ENCODE data around the gene C1orf21. TPM values are rescaled to one million over a fixed set of nuclear protein-coding genes. Genes with fewer than 3 reads are reported as not detected.

C1orf21 gene
- total RNA-seq, 2 experiments from 2014 or later: 2.6 to 6.1 TPM

DNA sequence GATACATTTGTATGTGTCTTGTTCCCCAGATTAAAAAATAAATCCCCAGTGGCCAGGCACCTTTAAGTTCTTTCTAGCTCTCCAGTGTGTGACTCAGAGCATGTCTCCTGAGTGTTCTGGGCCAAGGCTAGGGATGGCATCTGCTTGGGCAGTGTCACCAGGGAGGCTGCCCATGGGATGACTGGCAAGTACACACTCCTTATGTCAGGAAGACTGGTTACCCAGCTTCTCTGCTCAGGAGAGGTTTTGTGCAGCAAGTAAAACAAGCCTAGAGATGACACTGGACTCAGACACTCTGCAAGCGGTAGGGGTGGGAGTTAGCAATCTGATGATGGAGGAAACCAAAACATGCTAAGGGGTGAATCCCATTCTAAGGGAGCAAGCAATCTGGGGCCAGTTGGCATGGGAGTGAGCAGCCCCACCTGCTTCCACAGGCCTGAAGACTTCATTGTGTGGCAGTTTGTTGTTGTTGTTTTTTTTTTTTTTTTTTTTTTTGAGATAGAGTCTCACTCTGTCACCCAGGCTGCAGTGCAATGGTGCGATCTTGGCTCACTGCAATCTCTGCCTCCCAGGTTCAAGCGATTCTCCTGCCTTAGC lies 230.7 kb downstream of the C1orf21 start:
- Mint-ChIP-seq H3K4me1 (no peaks in the 10 kb centered on the region), H3K9me3 (ENCODE audit: low read depth) (no peaks in the 10 kb centered on the region), H3K4me3 (no peak overlapping the region), H3K36me3 (ENCODE audit: low read depth) (no peaks in the 10 kb centered on the region), H3K27ac (no peak overlapping the region), H3K27me3 (no peaks in the 10 kb centered on the region)
- intact Hi-C loops (cut with DNase I, micrococcal nuclease): no loop called here
- no peak for DNase-seq
- ATAC-seq: no peak
- CTCF ChIA-PET: no interaction called here
- POLR2A ChIA-PET: no interaction called here

DNA sequence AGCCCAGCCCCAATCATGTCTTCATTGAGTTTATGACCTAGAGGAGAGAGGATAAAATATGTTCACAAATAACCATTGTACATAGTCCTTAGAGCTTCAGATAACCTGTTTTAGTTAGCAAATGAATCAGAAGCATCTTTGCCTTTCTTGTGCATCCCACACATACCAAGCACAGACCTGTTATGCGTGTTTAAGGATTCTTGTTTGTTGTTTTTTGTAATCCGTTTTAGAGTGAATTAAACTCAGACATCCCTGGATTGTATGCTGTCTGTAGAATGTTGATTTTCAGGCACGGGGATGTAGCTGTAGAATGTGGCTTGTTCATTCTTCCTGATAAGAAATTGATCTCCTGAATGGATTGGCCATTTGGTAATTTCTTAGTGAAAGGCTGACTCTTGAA lies 232.0 kb downstream of the C1orf21 start:
- POLR2A ChIA-PET: no interaction called here
- no peaks in the 10 kb centered on the region for H3K4me1 Mint-ChIP-seq
- CTCF ChIA-PET: no interaction called here
- H3K36me3 Mint-ChIP-seq (ENCODE audit: low read depth): no peaks in the 10 kb centered on the region
- intact Hi-C loops (cut with DNase I, micrococcal nuclease): no loop called here
- no peak overlapping the region for H3K4me3 Mint-ChIP-seq
- DNase-seq (no peak), ATAC-seq (no peak)
- no peak overlapping the region for H3K27ac Mint-ChIP-seq
- H3K9me3 Mint-ChIP-seq (ENCODE audit: low read depth): no peaks in the 10 kb centered on the region
- H3K27me3 Mint-ChIP-seq: no peaks in the 10 kb centered on the region

DNA sequence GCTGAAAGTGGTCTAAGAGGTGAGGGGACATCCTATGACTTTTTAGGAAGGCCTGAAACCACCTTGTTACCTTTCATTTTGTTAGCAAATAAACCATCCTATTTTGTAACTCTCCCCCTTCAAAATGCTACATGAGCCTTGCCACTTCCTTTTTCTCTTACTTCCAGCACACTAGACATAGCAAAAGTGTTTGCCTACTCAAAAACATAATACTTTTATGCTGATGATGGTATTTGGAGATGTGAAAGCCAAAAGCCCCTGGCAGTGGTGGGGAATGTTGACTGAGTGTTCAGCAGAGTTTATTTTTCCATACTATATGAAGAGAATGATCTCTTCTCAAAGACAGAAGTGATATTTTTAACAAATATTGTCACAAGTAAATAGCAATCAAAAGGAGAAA lies 233.6 kb downstream of the C1orf21 start:
- no peak overlapping the region for H3K4me3 Mint-ChIP-seq
- intact Hi-C loops (cut with DNase I, micrococcal nuclease): no loop called here
- no peaks in the 10 kb centered on the region for H3K9me3 Mint-ChIP-seq (ENCODE audit: low read depth)
- H3K27ac Mint-ChIP-seq: no peak overlapping the region
- DNase-seq: no peak
- no peak for ATAC-seq
- no peaks in the 10 kb centered on the region for H3K4me1 Mint-ChIP-seq
- POLR2A ChIA-PET: no interaction called here
- CTCF ChIA-PET: interaction anchor here (0.7 kb wide), 1 partner anchor 13 kb away, joined by 4 read pairs; no protein-coding TSS in a partner anchor
- no peaks in the 10 kb centered on the region for H3K36me3 Mint-ChIP-seq (ENCODE audit: low read depth)
- H3K27me3 Mint-ChIP-seq: no peaks in the 10 kb centered on the region

DNA sequence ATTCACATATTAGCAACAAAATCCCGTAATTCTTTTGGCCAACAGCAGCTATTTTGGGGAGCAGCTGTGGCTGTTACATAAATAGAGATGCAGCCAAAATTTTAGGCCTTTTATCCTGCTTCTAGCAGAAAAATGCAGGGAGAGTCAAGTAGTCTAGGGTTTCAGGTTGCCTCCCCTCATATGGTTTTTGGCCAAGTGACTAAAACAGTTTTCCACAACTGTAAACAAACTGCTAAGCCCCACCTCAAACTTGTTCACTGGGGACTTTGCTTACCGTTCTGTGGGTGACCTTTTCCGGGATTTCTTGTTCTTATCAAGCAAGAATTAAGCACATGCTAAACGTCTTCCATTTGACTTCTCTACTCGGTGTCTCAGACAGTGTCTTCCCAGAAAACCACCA lies 234.4 kb downstream of the C1orf21 start:
- intact Hi-C loops (cut with DNase I, micrococcal nuclease): no loop called here
- ChIA-PET CTCF (interaction anchor here (0.7 kb wide), 1 partner anchor 12 kb away, joined by 4 read pairs; no protein-coding TSS in a partner anchor), POLR2A (no interaction called here)
- Mint-ChIP-seq H3K27ac (no peak overlapping the region), H3K27me3 (no peaks in the 10 kb centered on the region), H3K9me3 (ENCODE audit: low read depth) (no peaks in the 10 kb centered on the region), H3K4me3 (no peak overlapping the region), H3K36me3 (ENCODE audit: low read depth) (no peaks in the 10 kb centered on the region), H3K4me1 (no peaks in the 10 kb centered on the region)
- ATAC-seq (no peak), DNase-seq (no peak)

DNA sequence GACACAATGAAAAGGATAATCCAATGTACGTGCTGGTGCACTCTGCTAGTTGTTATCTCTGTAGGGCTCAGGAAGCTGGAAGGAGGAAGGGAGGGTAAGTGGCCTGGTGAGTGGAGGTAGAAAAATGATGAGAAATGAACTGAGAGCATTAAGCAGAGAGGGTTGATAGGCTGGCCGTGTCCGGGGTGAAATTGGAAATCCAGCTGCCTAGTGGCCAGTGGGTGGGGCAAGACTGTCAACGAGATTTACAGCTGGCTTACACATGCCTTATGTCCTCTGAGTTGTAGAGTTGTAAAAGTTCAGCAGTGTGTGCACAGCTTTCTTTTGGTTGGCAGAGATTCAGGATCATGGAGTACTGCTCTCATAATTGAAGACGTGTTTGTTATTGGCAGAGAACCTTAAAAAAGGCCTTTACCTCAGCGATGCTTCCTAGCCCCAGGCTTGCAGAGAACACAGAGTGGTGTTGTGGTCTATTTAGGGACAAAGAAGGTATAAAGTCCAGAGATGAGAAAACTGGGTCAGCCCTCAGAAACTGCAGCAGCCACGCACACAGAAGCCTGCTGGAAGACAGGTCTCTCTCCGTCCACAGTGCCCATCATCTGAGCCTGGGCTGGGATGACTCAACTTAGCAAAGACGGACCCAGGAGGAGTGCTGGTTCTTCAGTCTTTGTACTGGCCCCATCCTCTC lies 235.5 kb downstream of the C1orf21 start:
- Mint-ChIP-seq H3K9me3 (ENCODE audit: low read depth) (no peaks in the 10 kb centered on the region), H3K36me3 (ENCODE audit: low read depth) (no peaks in the 10 kb centered on the region), H3K27me3 (no peaks in the 10 kb centered on the region), H3K4me1 (no peaks in the 10 kb centered on the region), H3K27ac (no peak overlapping the region), H3K4me3 (no peak overlapping the region)
- ATAC-seq (no peak), DNase-seq (no peak)
- ChIA-PET POLR2A (no interaction called here), CTCF (interaction anchor here (0.7 kb wide), 1 partner anchor 384 kb away, joined by 4 read pairs; no protein-coding TSS in a partner anchor)
- intact Hi-C loops (cut with DNase I, micrococcal nuclease): no loop called here

DNA sequence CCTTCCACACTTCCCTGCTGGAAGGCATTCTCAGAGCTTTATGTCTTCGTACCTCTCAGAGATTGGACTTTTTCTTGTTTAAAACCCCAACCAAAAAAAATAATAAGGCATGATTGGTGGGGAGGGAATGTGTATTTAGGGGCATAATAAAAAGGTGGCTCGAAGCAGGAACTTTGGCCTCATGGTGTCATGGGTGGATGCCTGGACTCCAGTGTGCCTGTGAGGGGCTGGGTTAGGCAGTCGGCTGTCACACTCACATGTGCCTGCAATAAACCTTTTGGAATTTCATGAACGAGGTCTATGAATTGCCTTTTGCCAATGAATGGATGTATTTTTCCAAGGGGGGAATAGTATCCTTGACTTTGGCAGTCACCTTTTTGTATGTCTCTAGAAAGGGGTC lies 236.6 kb downstream of the C1orf21 start:
- DNase-seq: no peak
- no peaks in the 10 kb centered on the region for H3K9me3 Mint-ChIP-seq (ENCODE audit: low read depth)
- H3K4me1 Mint-ChIP-seq: no peaks in the 10 kb centered on the region
- no peak for ATAC-seq
- H3K27ac Mint-ChIP-seq: no peak overlapping the region
- ChIA-PET CTCF (no interaction called here), POLR2A (no interaction called here)
- H3K36me3 Mint-ChIP-seq (ENCODE audit: low read depth): no peaks in the 10 kb centered on the region
- intact Hi-C loops (cut with DNase I, micrococcal nuclease): no loop called here
- no peaks in the 10 kb centered on the region for H3K27me3 Mint-ChIP-seq
- no peak overlapping the region for H3K4me3 Mint-ChIP-seq

DNA sequence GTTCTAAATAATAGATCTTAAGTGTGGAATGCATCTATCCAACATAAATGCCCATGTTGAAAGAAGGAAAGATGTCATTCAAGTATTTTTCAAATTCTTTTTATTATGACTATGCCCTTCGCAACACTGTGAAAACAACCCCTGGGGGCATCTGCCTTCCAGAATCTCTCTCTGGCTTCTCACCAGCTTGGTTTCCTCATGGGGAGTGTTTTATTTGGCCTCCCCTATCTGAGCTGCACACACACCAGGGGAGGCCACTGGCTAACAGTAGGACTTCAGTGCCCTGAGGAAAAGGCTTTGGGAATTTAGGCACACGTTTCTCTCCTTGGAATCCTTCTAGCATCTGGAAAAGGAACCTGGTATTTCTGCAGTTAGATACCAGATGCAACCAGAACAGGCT lies 237.2 kb downstream of the C1orf21 start:
- ChIA-PET CTCF (no interaction called here), POLR2A (no interaction called here)
- Mint-ChIP-seq H3K27me3 (no peaks in the 10 kb centered on the region), H3K9me3 (ENCODE audit: low read depth) (no peaks in the 10 kb centered on the region), H3K4me3 (no peak overlapping the region), H3K27ac (no peak overlapping the region), H3K4me1 (no peaks in the 10 kb centered on the region), H3K36me3 (ENCODE audit: low read depth) (no peaks in the 10 kb centered on the region)
- DNase-seq (no peak), ATAC-seq (no peak)
- intact Hi-C loops (cut with DNase I, micrococcal nuclease): no loop called here

DNA sequence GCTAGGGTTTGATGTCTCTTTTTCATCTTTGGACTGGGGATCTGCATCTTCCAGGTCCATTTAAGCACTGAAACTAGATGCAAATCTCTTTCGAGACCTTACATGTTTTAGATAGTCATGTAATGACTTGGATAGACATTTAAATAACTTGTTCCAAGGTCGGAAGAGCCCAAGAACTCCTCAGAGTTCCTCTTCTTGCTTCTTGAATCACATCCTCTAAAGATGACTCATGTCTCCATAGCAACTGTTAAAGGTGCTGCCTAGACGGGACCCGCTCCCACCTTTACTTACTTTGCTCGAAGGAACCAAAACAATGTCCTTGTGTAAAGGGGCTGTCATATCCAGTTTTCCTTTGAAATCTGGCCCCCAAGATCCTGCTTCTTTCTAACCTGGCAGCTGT lies 237.8 kb downstream of the C1orf21 start:
- no peak overlapping the region for H3K27ac Mint-ChIP-seq
- POLR2A ChIA-PET: no interaction called here
- H3K9me3 Mint-ChIP-seq (ENCODE audit: low read depth): no peaks in the 10 kb centered on the region
- H3K4me1 Mint-ChIP-seq: no peaks in the 10 kb centered on the region
- ATAC-seq (no peak), DNase-seq (no peak)
- H3K36me3 Mint-ChIP-seq (ENCODE audit: low read depth): no peaks in the 10 kb centered on the region
- H3K27me3 Mint-ChIP-seq: no peaks in the 10 kb centered on the region
- intact Hi-C loops (cut with DNase I, micrococcal nuclease): no loop called here
- no peak overlapping the region for H3K4me3 Mint-ChIP-seq
- CTCF ChIA-PET: no interaction called here

DNA sequence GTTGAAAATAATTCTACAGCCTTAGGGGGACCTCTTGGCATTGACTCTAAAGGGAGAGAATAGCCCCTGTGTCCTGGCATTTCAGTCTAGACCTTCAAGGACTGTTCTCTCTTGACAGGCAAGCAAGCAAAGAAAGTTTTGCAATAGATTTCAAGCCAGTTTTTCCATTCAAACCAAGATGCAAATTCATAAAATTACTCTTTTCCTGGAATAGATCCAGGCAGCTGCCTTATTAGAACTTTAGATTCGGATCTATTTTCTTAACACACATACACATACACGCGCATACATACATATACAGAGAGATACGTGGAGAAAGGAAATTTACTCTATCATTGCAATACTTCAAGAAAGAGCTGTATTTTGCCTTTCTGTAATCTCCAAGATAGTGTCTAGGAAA lies 238.4 kb downstream of the C1orf21 start:
- ATAC-seq (no peak), DNase-seq (no peak)
- no peak overlapping the region for H3K27ac Mint-ChIP-seq
- no peaks in the 10 kb centered on the region for H3K4me1 Mint-ChIP-seq
- H3K4me3 Mint-ChIP-seq: no peak overlapping the region
- no peaks in the 10 kb centered on the region for H3K9me3 Mint-ChIP-seq (ENCODE audit: low read depth)
- intact Hi-C loops (cut with DNase I, micrococcal nuclease): no loop called here
- H3K36me3 Mint-ChIP-seq (ENCODE audit: low read depth): no peaks in the 10 kb centered on the region
- H3K27me3 Mint-ChIP-seq: no peaks in the 10 kb centered on the region
- ChIA-PET CTCF (no interaction called here), POLR2A (no interaction called here)

DNA sequence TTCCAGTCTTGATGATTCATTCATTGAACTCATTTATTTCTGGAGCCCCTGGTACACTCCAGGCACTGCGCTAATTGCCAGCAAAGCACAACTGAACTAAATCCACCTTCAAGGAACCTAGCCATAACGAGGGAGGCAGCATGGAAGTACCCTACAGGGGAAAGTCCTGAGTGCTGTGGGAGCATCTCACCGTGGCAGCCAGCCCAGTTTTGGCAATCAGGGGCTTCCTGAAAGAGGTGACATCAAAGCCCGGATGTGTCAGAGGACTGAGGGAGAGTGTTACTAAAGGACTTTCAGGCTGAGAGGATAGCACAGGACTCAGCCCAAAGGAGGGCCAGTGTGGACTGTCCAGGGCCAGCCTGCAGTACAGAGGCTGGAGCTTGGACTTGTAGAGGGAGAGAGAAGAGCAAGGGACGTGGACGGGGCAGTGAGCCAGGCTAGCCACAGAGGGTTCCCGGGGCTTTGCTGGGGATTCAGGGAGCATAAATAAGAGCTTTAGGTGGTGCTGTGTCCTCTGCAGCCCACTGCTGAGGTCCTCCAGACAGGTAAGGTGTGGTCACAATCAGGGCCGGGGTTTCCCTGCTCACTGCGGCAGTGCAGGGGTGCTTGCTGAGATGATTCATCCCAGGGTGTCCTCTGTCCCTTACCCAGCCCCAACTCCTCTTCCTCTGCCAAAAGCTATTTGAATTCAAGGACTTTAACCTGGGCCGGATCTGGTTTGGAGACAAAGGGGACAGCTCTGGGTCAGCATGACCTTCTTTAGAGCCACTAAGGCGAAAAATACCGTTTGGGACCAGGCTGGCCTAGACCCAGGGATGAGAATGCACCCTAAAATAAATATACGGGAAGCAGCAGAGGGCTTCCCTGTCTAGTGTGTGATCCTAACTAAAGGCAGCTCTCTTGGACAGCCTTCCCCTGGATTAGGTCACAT lies 239.5 kb downstream of the C1orf21 start:
- intact Hi-C loops (cut with DNase I, micrococcal nuclease): no loop called here
- no peak overlapping the region for H3K4me3 Mint-ChIP-seq
- no peaks in the 10 kb centered on the region for H3K27me3 Mint-ChIP-seq
- H3K27ac Mint-ChIP-seq: no peak overlapping the region
- no peaks in the 10 kb centered on the region for H3K4me1 Mint-ChIP-seq
- DNase-seq: no peak
- no peaks in the 10 kb centered on the region for H3K9me3 Mint-ChIP-seq (ENCODE audit: low read depth)
- no peak for ATAC-seq
- no peaks in the 10 kb centered on the region for H3K36me3 Mint-ChIP-seq (ENCODE audit: low read depth)
- POLR2A ChIA-PET: interaction anchor here (0.6 kb wide), 1 partner anchor 21 kb away, joined by 3 read pairs; no protein-coding TSS in a partner anchor
- CTCF ChIA-PET: interaction anchor here (0.6 kb wide), 1 partner anchor 61 kb away, joined by 3 read pairs; no protein-coding TSS in a partner anchor

DNA sequence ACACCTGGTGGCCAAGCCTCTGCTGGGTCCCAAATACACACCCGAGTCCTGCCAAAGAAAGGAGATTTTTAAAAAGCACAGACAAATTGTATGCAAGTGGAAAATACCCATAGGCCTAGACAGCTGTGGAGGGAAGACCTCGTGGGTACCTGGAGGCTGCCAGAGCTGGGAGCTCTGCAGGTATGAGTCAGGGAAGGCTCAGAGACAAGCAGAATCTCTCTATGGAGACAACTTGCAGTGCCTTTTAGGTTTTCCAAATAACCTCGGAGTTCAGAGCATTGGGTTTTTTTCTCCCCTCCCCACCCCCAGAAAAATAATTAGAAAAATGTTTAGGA lies 240.1 kb downstream of the C1orf21 start:
- DNase-seq (no peak), ATAC-seq (no peak)
- H3K4me1 Mint-ChIP-seq: no peaks in the 10 kb centered on the region
- no peaks in the 10 kb centered on the region for H3K9me3 Mint-ChIP-seq (ENCODE audit: low read depth)
- intact Hi-C loops (cut with DNase I, micrococcal nuclease): no loop called here
- H3K4me3 Mint-ChIP-seq: no peak overlapping the region
- no peaks in the 10 kb centered on the region for H3K36me3 Mint-ChIP-seq (ENCODE audit: low read depth)
- no peak overlapping the region for H3K27ac Mint-ChIP-seq
- POLR2A ChIA-PET: interaction anchor here (0.6 kb wide), 1 partner anchor 22 kb away, joined by 3 read pairs; no protein-coding TSS in a partner anchor
- CTCF ChIA-PET: interaction anchor here (0.6 kb wide), 1 partner anchor 61 kb away, joined by 3 read pairs; no protein-coding TSS in a partner anchor
- no peaks in the 10 kb centered on the region for H3K27me3 Mint-ChIP-seq

DNA sequence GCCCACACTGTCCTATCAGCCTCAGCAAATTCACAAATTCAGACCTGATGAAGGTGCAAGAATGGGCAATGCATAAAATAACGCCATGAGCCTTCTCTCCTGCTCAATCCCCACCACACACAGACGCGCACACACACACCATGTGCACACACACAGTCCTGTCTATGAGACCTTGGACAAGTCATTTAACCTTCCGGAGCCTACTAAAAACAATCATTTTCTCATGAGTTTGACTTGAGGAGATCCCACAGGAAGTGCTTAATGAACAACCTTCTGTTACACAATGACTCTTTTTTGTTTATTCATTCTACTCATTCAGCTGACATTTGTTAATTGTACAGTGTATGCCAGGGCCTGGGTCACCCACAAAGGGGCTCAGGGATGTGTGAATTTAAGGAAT lies 242.4 kb downstream of the C1orf21 start:
- POLR2A ChIA-PET: no interaction called here
- H3K4me3 Mint-ChIP-seq: no peak overlapping the region
- H3K27ac Mint-ChIP-seq: no peak overlapping the region
- H3K27me3 Mint-ChIP-seq: no peaks in the 10 kb centered on the region
- DNase-seq (no peak), ATAC-seq (no peak)
- H3K9me3 Mint-ChIP-seq (ENCODE audit: low read depth): no peaks in the 10 kb centered on the region
- no peaks in the 10 kb centered on the region for H3K36me3 Mint-ChIP-seq (ENCODE audit: low read depth)
- no peaks in the 10 kb centered on the region for H3K4me1 Mint-ChIP-seq
- CTCF ChIA-PET: no interaction called here
- intact Hi-C loops (cut with DNase I, micrococcal nuclease): no loop called here

Measured in activated CD4-positive, alpha-beta T cell treated with anti-CD3 and anti-CD28 coated beads for 36 hours (primary cell).